Frontal cortex (tissue), 4 donors: ENCODE data around the gene ARNT2. TPM values are rescaled to one million over a fixed set of nuclear protein-coding genes. Genes with fewer than 3 reads are reported as not detected.
"Not testable (repeated sequence)": the region's sequence is repeated elsewhere in the genome, so short reads cannot be mapped to it uniquely, and the experiment has no call there.

Experiments
- DNase-seq, 2 donors: peaks; one replicate each; pipeline ENCODE4 v3.0.0; 2012; ENCODE audit warnings: low spot score in 2 of 2
- FAIRE-seq: peaks from 2 replicates; lab custom pipeline; 2012; peaks lifted over from hg19 to GRCh38; lab: Jason Lieb, UNC
- total RNA-seq: library from RNA; depleted of rRNA; stranded (reverse); fragments of >200 nt; gene quantifications from one replicate; pipeline ENCODE4 v1.2.3, GENCODE V29; 2014
- donor health status: control.
- donor health status: control.
- donor health status: control.

ARNT2 gene
- total RNA-seq, 1 donor from 2014 or later, result 43.2 TPM

DNA sequence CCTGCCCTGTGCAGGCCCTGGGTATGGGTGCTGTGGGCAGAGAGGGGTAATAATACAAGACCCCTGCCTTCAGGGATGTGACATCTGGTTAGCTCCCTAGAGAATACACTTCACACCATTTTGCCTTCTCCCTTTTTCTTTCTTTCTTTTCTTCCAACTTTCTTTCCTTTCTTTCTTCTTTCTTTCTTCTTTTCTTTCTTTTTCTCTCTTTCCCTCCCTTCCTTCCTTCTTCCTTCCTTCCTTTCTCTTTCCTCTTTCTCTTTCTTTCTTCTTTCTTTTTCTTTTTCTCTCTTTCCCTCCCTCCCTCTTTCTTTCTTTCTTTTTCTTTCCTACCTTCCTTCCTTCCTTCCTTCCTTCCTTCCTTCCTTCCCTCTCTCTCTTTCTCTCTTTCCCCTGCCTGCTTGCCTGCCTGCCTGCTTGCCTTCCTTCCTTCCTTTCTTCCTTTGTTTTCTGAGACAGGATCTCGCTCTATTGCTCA lies 222.5 kb downstream of the ARNT2 start:
- no peak for FAIRE-seq
- no peak for DNase-seq

DNA sequence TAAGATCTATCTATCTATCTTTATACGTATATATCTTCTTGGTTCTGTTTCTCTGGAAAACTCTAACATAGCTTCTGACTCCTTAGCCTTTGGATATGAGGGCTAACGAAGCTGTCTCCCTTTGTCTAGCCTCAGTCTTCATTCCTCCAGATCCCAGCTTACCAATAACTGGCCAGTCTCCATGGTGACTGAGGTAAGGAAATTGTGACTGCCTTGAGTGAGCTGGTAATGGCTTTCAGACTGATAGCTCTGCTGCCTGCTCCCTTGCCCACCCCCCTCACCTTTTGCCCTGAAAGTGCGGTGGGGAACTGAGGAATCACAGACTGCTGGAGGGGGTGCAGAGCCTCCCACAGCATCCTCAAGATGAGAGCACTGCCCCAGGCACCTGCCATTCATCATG lies 225.2 kb downstream of the ARNT2 start:
- DNase-seq (no peak), FAIRE-seq (no peak)

DNA sequence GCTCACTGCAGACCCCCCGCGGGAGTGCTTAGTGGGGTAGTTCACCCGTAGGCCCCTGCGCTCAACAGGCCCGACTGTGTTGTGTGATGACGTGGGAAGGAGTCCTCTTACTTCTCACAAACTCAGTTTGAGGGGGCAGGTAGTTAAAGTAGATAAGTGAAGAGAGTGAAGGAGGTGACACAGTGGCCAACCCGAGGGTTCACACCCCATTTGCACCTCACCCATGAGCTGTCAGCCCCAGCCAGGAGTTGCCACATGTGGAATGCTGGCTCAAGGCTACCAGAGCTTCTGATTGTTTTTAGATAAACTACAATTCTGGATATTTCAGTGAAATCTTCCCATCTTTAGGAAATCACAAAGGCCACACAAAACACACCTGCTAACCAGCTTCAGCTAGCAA lies 226.8 kb downstream of the ARNT2 start:
- no peak for FAIRE-seq

DNA sequence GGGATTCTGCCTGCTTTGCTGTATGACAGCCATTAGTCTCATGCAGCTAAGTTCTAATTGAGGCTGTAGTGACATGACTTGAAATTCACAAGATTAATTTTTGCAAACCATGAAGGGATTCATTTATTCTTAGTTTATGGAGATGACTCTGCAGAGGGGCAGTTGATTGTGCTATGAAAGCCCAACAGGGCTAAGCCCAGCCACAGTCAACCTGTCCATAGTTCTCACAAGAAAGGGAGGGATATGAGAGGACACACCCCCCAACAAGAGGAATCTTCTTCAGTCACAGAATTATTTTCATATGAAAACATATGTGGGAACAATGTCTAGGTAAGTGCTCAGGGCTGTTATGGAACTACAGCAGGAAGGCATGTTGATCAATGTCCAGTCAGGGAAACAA lies 229.0 kb downstream of the ARNT2 start:
- FAIRE-seq (no peak), DNase-seq (no peak)

More for the DNA sequence above, 226.8 kb downstream of the ARNT2 start:
- DNase-seq, result no peak

DNA sequence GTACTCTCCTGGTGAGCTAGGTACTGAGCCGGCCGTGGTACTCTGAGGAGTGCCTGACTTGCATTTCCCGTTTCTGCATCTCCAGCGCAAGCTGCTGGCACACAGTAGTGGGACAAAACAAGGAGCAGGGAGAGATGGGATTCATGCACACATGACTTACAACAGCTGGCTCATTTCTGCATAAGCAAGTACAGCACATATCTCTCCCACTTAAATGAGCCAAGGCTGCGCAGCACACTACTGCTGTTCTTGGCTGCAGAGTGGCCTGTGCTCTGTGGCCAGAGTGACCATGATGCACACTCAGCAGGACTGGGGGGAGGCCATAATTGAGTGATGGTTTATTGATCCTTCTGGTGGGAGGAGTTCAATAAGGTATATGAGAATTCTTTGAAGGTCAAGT lies 231.8 kb downstream of the ARNT2 start:
- FAIRE-seq (no peak), DNase-seq (no peak)

DNA sequence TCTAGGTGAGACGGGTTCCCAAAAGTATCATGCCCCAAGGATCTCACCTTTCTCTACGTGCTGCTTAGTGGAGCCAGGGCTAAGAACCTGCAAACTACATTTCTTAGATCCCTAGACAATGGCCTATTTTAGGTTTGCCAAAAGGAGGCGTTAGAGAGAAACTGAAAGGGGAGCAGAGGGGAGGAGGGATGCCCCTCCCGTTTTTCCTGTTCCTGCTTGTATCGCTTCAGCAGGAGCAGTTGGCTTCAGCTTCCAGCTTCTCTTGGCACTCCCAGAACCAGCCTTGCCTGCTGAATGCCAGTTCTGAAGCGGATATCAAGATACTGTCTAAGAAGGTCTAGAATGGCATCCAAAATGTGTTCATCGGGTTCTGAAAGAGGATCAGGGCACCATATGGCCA lies 232.5 kb downstream of the ARNT2 start:
- FAIRE-seq, result no peak

DNA sequence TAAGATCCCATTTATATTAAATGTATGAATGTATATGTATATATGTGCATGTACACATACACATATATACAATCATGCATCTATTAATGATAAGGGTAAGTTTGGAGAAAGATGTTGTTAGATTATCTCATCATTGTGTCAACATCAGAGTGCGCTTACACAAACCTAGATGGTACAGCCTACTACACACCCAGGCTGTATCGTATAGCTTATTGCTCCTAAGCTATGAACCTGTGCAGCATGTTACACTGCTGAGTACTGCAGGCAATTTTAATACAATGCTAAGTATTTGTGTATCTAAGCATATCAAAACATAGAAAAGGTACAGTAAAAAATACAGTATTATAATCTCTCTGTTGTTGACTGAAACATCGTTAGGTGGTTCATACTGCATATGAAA lies 233.6 kb downstream of the ARNT2 start:
- FAIRE-seq (no peak), DNase-seq (no peak)

More for the DNA sequence above, 232.5 kb downstream of the ARNT2 start:
- no peak for DNase-seq

DNA sequence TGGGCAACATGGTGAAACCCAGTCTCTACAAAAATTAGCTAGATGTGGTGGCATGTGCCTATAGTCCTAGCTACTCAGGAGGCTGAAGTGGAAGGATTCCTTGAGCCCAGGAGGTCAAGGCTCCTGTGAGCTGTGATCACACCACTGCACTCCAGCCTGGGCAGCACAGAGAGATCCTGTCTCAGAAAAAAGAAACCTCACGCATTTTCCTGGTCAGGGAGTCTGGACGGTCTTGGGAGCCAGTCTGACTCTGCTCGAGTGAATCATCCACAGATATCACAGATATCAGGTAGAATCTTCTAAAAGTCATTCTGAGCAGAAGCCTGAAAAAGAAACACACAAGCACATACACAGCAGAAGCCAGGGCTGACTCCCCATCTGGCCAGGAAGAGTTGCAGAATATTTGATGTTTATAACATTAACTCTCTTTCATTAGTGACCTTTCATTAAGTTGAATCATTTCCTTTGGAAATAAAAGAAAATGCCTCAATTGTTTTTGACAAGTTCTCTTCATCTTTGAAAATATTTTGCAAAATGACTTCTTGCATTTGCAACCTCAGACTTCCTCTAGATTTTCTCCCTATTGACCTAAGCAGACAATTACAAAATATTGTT lies 234.5 kb downstream of the ARNT2 start:
- FAIRE-seq, result no peak
- DNase-seq, result no peak

DNA sequence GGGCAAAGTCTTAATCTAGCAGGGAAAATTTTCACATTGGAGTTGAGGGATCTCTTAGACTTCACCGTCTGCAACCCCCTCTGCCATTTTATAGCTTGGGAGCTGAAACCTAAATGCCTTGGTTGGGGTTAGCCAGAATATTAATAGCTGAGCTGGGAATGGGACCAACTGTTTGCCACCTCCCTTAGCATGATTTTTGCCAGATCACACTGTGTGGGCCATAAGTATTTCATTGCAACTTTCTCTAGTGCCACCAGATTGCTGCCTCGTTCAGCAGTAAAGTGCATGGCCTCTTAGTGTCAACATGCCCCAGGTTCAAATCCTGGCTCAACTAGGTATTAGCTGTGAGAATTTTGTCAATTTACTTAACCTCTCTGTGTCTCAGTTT lies 235.0 kb downstream of the ARNT2 start:
- DNase-seq (no peak), FAIRE-seq (no peak)

DNA sequence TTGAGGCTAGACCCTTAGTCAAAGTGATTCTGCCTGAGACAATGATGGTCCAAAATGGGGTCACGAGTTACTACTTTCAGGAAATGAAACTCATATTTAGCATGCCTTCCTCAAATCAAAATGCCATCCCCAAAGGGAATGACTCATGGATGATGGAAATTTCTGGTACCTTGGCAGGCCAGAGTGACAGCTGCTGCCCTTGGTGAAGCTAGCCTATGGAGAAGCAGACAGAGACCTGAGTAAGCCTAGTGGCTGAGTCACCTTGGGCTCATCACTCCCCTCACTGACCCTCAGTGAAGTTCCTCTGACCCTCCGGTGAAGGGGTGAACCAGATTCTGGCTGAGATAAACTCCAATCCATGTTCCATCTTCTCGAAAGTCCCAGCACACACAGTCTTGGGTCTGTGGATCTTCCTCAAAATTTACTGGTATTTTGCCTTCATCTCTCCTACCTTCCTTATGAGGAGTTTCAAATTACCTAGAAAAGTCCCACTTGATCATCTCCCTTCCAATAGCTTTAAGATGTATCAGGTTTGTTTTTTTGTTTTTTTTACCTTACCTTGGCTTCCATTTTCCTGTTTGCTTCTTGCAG lies 236.4 kb downstream of the ARNT2 start:
- DNase-seq, result no peak
- no peak for FAIRE-seq

DNA sequence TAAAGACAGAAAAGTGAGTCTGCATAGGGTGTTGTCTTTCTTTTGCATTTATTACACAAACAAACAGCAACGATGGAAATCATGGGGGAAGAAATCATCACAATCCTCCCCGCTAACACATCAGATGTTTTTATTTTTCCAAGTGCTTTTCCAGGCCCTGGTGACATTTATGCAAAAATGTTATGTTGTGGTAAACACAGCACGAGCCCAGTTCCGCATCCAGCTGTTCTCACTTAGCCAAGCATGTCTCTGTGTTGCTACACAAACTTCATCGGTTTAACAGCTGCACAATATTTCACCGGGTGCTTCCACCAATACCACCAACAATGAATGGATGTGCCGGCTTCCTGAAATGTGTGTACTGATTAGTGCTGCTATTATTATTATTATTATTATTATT lies 237.2 kb downstream of the ARNT2 start:
- no peak for FAIRE-seq

DNA sequence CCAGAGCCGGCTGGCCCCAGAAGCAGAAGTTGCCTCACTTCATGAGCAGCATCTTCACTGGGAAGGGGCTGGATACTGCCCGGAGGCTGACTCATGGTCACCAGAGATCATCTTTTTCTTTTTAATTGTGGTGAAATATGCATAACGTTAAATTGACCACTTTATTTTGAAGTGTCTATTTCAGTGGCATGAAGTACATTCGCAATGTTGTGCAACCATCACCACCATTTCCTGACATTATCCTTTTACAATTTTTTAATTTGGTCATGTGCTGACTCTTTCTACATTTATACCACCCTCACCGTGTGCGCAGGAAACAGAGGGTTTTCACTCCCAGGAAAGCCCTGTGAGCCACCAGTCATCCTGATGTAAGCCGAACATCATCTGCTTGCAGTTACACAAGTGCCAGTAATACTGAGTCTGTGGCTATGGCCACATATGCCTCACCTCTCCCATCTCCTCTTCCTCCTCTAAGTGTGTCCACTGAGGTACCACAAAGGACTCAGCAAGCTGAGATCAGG lies 239.3 kb downstream of the ARNT2 start:
- FAIRE-seq, result no peak
- DNase-seq, result no peak

More for the DNA sequence above, 237.2 kb downstream of the ARNT2 start:
- no peak for DNase-seq

DNA sequence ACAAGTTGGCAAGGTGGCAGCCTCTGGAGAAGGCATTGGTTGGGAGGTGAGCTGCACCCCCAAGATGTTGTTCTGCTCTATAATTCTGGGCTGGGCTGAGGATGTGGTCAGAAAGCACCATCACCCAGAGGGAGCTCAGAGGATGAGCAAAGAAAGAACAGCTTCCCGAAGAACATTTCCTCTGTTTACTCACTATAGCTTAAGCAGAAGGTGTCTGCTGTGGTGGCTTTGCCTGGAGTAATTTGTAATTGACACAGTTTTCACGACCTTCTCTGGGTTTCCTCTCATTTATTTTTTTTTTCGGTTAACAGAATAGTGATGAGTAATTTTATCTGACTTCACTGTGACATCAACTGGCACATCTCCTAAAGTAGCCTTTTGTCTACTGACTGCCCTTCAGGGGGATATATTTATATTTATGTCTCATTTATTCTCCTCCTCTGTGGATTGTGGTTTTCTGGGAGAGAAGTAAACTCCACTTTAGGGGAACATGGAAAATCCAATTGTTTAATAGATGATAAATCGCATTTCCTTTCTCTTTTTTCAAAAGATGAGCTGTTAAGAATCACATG lies 241.4 kb downstream of the ARNT2 start:
- FAIRE-seq (no peak), DNase-seq (no peak)

DNA sequence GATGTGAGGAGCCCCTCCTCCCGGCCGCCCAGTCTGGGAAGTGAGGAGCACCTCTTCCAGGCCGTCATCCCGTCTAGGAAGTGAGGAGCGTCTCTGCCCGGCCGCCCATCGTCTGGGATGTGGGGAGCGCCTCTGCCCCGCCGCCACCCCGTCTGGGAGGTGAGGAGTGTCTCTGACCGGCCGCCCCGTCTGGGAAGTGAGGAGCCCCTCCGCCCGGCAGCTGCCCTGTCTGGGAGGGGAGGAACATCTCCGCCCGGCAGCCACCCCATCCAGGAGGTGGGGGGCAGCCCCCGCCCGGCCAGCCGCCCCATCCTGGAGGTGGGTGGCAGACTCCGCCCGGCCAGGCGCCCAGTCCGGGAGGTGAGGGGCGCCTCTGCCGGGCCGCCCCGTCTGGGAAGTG lies 243.2 kb downstream of the ARNT2 start:
- DNase-seq, FAIRE-seq: not testable (repeated sequence)

Other genes with a start within 250 kb of the ARNT2 start
- gene CTXND1, start 152.2 kb upstream of the ARNT2 start, total RNA-seq, result 0.41 TPM